ENCODE data around the gene SOWAHD.
"Not testable (repeated sequence)": the region's sequence is repeated elsewhere in the genome, so short reads cannot be mapped to it uniquely, and the experiment has no call there.

The SOWAHD gene

GRCh38 chrX:119763181-119763580 is 4.8 kb downstream of the SOWAHD start:
- no peak overlapping the region for H4K91ac ChIP-seq (ENCODE audit: low read length)
- peak overlapping the region; percentile 35 for H2BK5ac ChIP-seq (ENCODE audit: low read depth, low read length, poor library complexity, severe bottlenecking)
- H3K9ac ChIP-seq (ENCODE audit: low read length) = no peak overlapping the region
- H3K4me1 ChIP-seq (ENCODE audit: control insufficient read depth, insufficient read depth, low read depth, low read length) = peaks cover 17% of the 10 kb centered on the region
- no peak overlapping the region for H3K4me2 ChIP-seq (ENCODE audit: low read length, poor library complexity, severe bottlenecking)
- 35% methylated on average over 7 of the region's 7 CpGs for WGBS
- H4K8ac ChIP-seq (ENCODE audit: low read length) = no peak overlapping the region
- H2AFZ ChIP-seq (ENCODE audit: low read depth, low read length) = no peak overlapping the region
- H2BK12ac ChIP-seq (ENCODE audit: low read length in 2 of 2) = no peak overlapping the region
- H3K9me3 ChIP-seq (ENCODE audit: control insufficient read depth, low read length) = no peaks in the 10 kb centered on the region
- no peak overlapping the region for H3K14ac ChIP-seq (ENCODE audit: low read length in 2 of 2)
- no peak overlapping the region for H3K4ac ChIP-seq (ENCODE audit: low read depth in 1 of 2, low read length in 2 of 2)
- peaks cover 0 to 14% of the 10 kb centered on the region in 2 experiments for H3K27me3 ChIP-seq (ENCODE audit: control insufficient read depth in 1 of 2, insufficient read depth in 1 of 2, low read length in 2 of 2)
- H2BK120ac ChIP-seq (ENCODE audit: low read depth, low read length) = no peak overlapping the region
- no peak overlapping the region for H3K18ac ChIP-seq (ENCODE audit: low read depth in 1 of 2, low read length in 2 of 2)
- no peak overlapping the region for H2AK5ac ChIP-seq (ENCODE audit: low read length, severe bottlenecking)
- H3K27ac ChIP-seq (ENCODE audit: low read length, poor library complexity, severe bottlenecking) = peak overlapping the region; percentile 93
- H3K36me3 ChIP-seq (ENCODE audit: control insufficient read depth in 1 of 2, insufficient read depth in 2 of 2, low read depth in 1 of 2, low read length in 2 of 2) = no peaks in the 10 kb centered on the region
- H3K23ac ChIP-seq (ENCODE audit: low read length in 2 of 2) = no peak overlapping the region
- no peak overlapping the region for H2BK15ac ChIP-seq (ENCODE audit: low read depth, poor library complexity, severe bottlenecking)
- H3K4me3 ChIP-seq (ENCODE audit: insufficient read depth in 1 of 2, low read depth in 1 of 2, low read length in 2 of 2) = no peak overlapping the region
- DNase-seq = peak; percentile 45
- H3K79me1 ChIP-seq (replicated peaks; ENCODE audit: low read length, poor library complexity, severe bottlenecking) = no peaks in the 10 kb centered on the region

GRCh38 chrX:119763836-119764387 is 5.5 kb downstream of the SOWAHD start:
- Histone ChIP-seq H3K4me1 (ENCODE audit: control insufficient read depth, insufficient read depth, low read depth, low read length) (peaks cover 14% of the 10 kb centered on the region), H3K14ac (ENCODE audit: low read length in 2 of 2) (no peak overlapping the region), H2BK5ac (ENCODE audit: low read depth, low read length, poor library complexity, severe bottlenecking) (peak overlapping the region; percentile 35), H3K9ac (ENCODE audit: low read length) (no peak overlapping the region), H3K4me2 (ENCODE audit: low read length, poor library complexity, severe bottlenecking) (no peak overlapping the region), H3K4me3 (ENCODE audit: insufficient read depth in 1 of 2, low read depth in 1 of 2, low read length in 2 of 2) (no peak overlapping the region), H3K4ac (ENCODE audit: low read depth in 1 of 2, low read length in 2 of 2) (no peak overlapping the region), H3K9me3 (ENCODE audit: control insufficient read depth, low read length) (no peaks in the 10 kb centered on the region), H3K18ac (ENCODE audit: low read depth in 1 of 2, low read length in 2 of 2) (no peak overlapping the region), H3K27me3 (ENCODE audit: control insufficient read depth in 1 of 2, insufficient read depth in 1 of 2, low read length in 2 of 2) (peaks cover 0 to 14% of the 10 kb centered on the region in 2 experiments), H2BK120ac (ENCODE audit: low read depth, low read length) (no peak overlapping the region), H3K23ac (ENCODE audit: low read length in 2 of 2) (no peak overlapping the region), H4K91ac (ENCODE audit: low read length) (no peak overlapping the region), H2AK5ac (ENCODE audit: low read length, severe bottlenecking) (peak overlapping the region; percentile 65), H3K79me1 (replicated peaks; ENCODE audit: low read length, poor library complexity, severe bottlenecking) (no peaks in the 10 kb centered on the region), H2BK15ac (ENCODE audit: low read depth, poor library complexity, severe bottlenecking) (no peak overlapping the region), H4K8ac (ENCODE audit: low read length) (no peak overlapping the region), H3K27ac (ENCODE audit: low read length, poor library complexity, severe bottlenecking) (peak overlapping the region; percentile 92), H3K36me3 (ENCODE audit: control insufficient read depth in 1 of 2, insufficient read depth in 2 of 2, low read depth in 1 of 2, low read length in 2 of 2) (no peaks in the 10 kb centered on the region), H2AFZ (ENCODE audit: low read depth, low read length) (no peak overlapping the region), H2BK12ac (ENCODE audit: low read length in 2 of 2) (no peak overlapping the region)
- DNase-seq = no peak
- 96% methylated on average over 4 of the region's 6 CpGs for WGBS

DNA sequence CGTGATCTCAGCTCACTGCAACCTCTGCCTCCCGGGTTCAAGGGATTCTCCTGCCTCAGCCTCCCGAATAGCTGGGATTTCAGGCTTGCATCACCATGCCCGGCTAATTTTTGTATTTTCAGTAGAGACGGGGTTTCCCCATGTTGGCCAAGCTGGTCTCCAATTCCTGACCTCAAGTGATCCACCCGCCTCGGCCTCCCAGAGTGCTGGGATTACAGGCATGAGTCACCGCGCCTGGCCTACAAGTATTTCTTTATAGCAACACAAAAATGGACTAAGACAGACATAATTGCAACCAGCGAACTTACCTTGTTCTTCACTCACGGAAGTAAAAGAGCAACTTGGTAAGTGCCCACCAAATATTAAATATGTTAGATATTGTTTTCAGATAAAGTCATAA is 10.0 kb downstream of the SOWAHD start:
- not testable (repeated sequence) for H2BK5ac ChIP-seq (ENCODE audit: low read depth, low read length, poor library complexity, severe bottlenecking); H2BK120ac ChIP-seq (ENCODE audit: low read depth, low read length); H3K4me2 ChIP-seq (ENCODE audit: low read length, poor library complexity, severe bottlenecking); H3K14ac ChIP-seq (ENCODE audit: low read length in 2 of 2); H3K4me1 ChIP-seq (ENCODE audit: control insufficient read depth, insufficient read depth, low read depth, low read length); H2AK5ac ChIP-seq (ENCODE audit: low read length, severe bottlenecking); H3K36me3 ChIP-seq (ENCODE audit: control insufficient read depth in 1 of 2, insufficient read depth in 2 of 2, low read depth in 1 of 2, low read length in 2 of 2); H3K4me3 ChIP-seq (ENCODE audit: insufficient read depth in 1 of 2, low read depth in 1 of 2, low read length in 2 of 2); H3K18ac ChIP-seq (ENCODE audit: low read depth in 1 of 2, low read length in 2 of 2); H3K9ac ChIP-seq (ENCODE audit: low read length); H4K8ac ChIP-seq (ENCODE audit: low read length); H3K4ac ChIP-seq (ENCODE audit: low read depth in 1 of 2, low read length in 2 of 2); H2BK12ac ChIP-seq (ENCODE audit: low read length in 2 of 2); H3K23ac ChIP-seq (ENCODE audit: low read length in 2 of 2); H3K79me1 ChIP-seq (replicated peaks; ENCODE audit: low read length, poor library complexity, severe bottlenecking); H2AFZ ChIP-seq (ENCODE audit: low read depth, low read length); H2BK15ac ChIP-seq (ENCODE audit: low read depth, poor library complexity, severe bottlenecking); H3K27me3 ChIP-seq (ENCODE audit: control insufficient read depth in 1 of 2, insufficient read depth in 1 of 2, low read length in 2 of 2); H4K91ac ChIP-seq (ENCODE audit: low read length); H3K9me3 ChIP-seq (ENCODE audit: control insufficient read depth, low read length)
- DNase-seq = peak; percentile 71
- H3K27ac ChIP-seq (ENCODE audit: low read length, poor library complexity, severe bottlenecking) = peak overlapping the region; percentile 73
- 66% methylated on average over 9 of the region's 11 CpGs for WGBS

GRCh38 chrX:119769388-119769787 is 11.0 kb downstream of the SOWAHD start:
- H4K8ac ChIP-seq (ENCODE audit: low read length); DNase-seq; H2BK12ac ChIP-seq (ENCODE audit: low read length in 2 of 2); H3K4me1 ChIP-seq (ENCODE audit: control insufficient read depth, insufficient read depth, low read depth, low read length); H3K36me3 ChIP-seq (ENCODE audit: control insufficient read depth in 1 of 2, insufficient read depth in 2 of 2, low read depth in 1 of 2, low read length in 2 of 2); H3K9ac ChIP-seq (ENCODE audit: low read length); H2AFZ ChIP-seq (ENCODE audit: low read depth, low read length); H3K23ac ChIP-seq (ENCODE audit: low read length in 2 of 2); H3K14ac ChIP-seq (ENCODE audit: low read length in 2 of 2); H3K18ac ChIP-seq (ENCODE audit: low read depth in 1 of 2, low read length in 2 of 2); H4K91ac ChIP-seq (ENCODE audit: low read length); H3K4me2 ChIP-seq (ENCODE audit: low read length, poor library complexity, severe bottlenecking); H2BK15ac ChIP-seq (ENCODE audit: low read depth, poor library complexity, severe bottlenecking); H3K9me3 ChIP-seq (ENCODE audit: control insufficient read depth, low read length); H2AK5ac ChIP-seq (ENCODE audit: low read length, severe bottlenecking); H3K4ac ChIP-seq (ENCODE audit: low read depth in 1 of 2, low read length in 2 of 2); H3K27me3 ChIP-seq (ENCODE audit: control insufficient read depth in 1 of 2, insufficient read depth in 1 of 2, low read length in 2 of 2); H2BK120ac ChIP-seq (ENCODE audit: low read depth, low read length); H3K79me1 ChIP-seq (replicated peaks; ENCODE audit: low read length, poor library complexity, severe bottlenecking); H3K27ac ChIP-seq (ENCODE audit: low read length, poor library complexity, severe bottlenecking); H2BK5ac ChIP-seq (ENCODE audit: low read depth, low read length, poor library complexity, severe bottlenecking); H3K4me3 ChIP-seq (ENCODE audit: insufficient read depth in 1 of 2, low read depth in 1 of 2, low read length in 2 of 2): not testable (repeated sequence)
- WGBS = 96% methylated on average over 2 of the region's 3 CpGs

All from mesenchymal stem cell (in vitro differentiated cells and primary cell).